ENCODE results near the gene ITGB7. TPM values are rescaled to one million over a fixed set of nuclear protein-coding genes. Genes with fewer than 3 reads are reported as not detected.

ITGB7 gene
- total and polyA plus RNA-seq, 11 donors: 0.12 to 11.6 (median 1.1) TPM

- ATAC-seq (no peak), DNase-seq (no peak)
- TF ChIP-seq POLR2A (IDR thresholded peaks at IDR 0.05) (no peak), CTCF (IDR thresholded peaks at IDR 0.05) (no peak)
- intact Hi-C loops (cut with DNase I): no loop called here
- 97 to 100% (median 99%) methylated on average over 1 to 2 of the region's 2 CpGs for WGBS, 4 donors
- no peaks in the 10 kb centered on the region for H3K27me3 ChIP-seq
- H3K36me3 ChIP-seq: no peaks in the 10 kb centered on the region
- H3K9me3 ChIP-seq: no peaks in the 10 kb centered on the region
- H3K27ac ChIP-seq: no peak overlapping the region
- H3K4me1 ChIP-seq: peaks cover 0 to 51% (median 6%) of the 10 kb centered on the region in 12 donors
- H3K4me3 ChIP-seq: no peak overlapping the region
These were observed 7.0 kb downstream of the ITGB7 start for GRCh38 chr12:53200107-53200457.

- no peak overlapping the region for H3K4me3 ChIP-seq
- intact Hi-C loops (cut with DNase I): loop anchor here in 6 of 10 donors (5.0 kb wide), 2 partner anchors 37 to 132 kb away; no protein-coding TSS in a partner anchor
- H3K27ac ChIP-seq: no peak overlapping the region
- no peak for DNase-seq
- no peaks in the 10 kb centered on the region for H3K9me3 ChIP-seq
- 92 to 97% (median 95%) methylated on average over 3 of the region's 3 CpGs for WGBS, 4 donors
- TF ChIP-seq CTCF (IDR thresholded peaks at IDR 0.05): no peak
- TF ChIP-seq POLR2A (IDR thresholded peaks at IDR 0.05): no peak
- ATAC-seq: no peak
- H3K4me1 ChIP-seq: peaks cover 0 to 47% (median 6%) of the 10 kb centered on the region in 12 donors
- H3K27me3 ChIP-seq: no peaks in the 10 kb centered on the region
- H3K36me3 ChIP-seq: no peaks in the 10 kb centered on the region
These were observed 7.4 kb downstream of the ITGB7 start for GRCh38 chr12:53199700-53200099.

GRCh38 chr12:53198486-53199110 lies 8.5 kb downstream of the ITGB7 start:
- Histone ChIP-seq H3K4me3 (no peak overlapping the region), H3K9me3 (no peaks in the 10 kb centered on the region), H3K27me3 (no peaks in the 10 kb centered on the region), H3K36me3 (no peaks in the 10 kb centered on the region), H3K4me1 (peaks cover 0 to 36% (median 6%) of the 10 kb centered on the region in 12 donors), H3K27ac (peak overlapping the region in 1 of 12 donors; percentile 35)
- WGBS, 4 donors: 75 to 88% (median 87%) methylated on average over 5 of the region's 5 CpGs
- no peak for TF ChIP-seq CTCF (IDR thresholded peaks at IDR 0.05)
- no peak for TF ChIP-seq POLR2A (IDR thresholded peaks at IDR 0.05)
- ATAC-seq: no peak
- DNase-seq: no peak
- intact Hi-C loops (cut with DNase I): loop anchor here in 6 of 10 donors (5.0 kb wide), 2 partner anchors 36 to 131 kb away; no protein-coding TSS in a partner anchor

GRCh38 chr12:53197011-53197640 lies 9.9 kb downstream of the ITGB7 start:
- no peaks in the 10 kb centered on the region for H3K9me3 ChIP-seq
- intact Hi-C loops (cut with DNase I): loop anchor here (1.0 to 5.0 kb wide), 7 partner anchors 35 to 131 kb away; no protein-coding TSS in a partner anchor
- no peaks in the 10 kb centered on the region for H3K27me3 ChIP-seq
- DNase-seq (no peak), ATAC-seq (peak in 1 of 4 donors; percentile 10)
- WGBS, 4 donors: 65 to 71% (median 70%) methylated on average over 14 to 19 of the region's 19 CpGs
- H3K4me1 ChIP-seq: peaks cover 0 to 34% (median 6%) of the 10 kb centered on the region in 12 donors
- H3K4me3 ChIP-seq: peak overlapping the region in 9 of 12 donors; percentile 20 to 44 (median 37)
- TF ChIP-seq CTCF (IDR thresholded peaks at IDR 0.05): no peak
- TF ChIP-seq POLR2A (IDR thresholded peaks at IDR 0.05): no peak
- H3K27ac ChIP-seq: no peak overlapping the region
- H3K36me3 ChIP-seq: peaks cover 0 to 11% (median 0%) of the 10 kb centered on the region in 9 donors
